Non-pigmented ciliary epithelial cell (primary cell): ENCODE measurements around the gene TMC1.
"Not testable (repeated sequence)": the region's sequence is repeated elsewhere in the genome, so short reads cannot be mapped to it uniquely, and the experiment has no call there.

ENCODE experiments used
- DNase-seq: peaks from one replicate; pipeline ENCODE4 v3.0.0-alpha.2; 2010; ENCODE audit warnings: low read depth

TMC1 gene

GRCh38 chr9:72521416-72521815 is at the start of gene TMC1:
TSS of gene TMC1 (plus strand) at chr9:72521608. CDS start at chr9:72648649, 127,041 bp downstream.
- DNase-seq: not testable (repeated sequence)

- DNase-seq: peak; percentile 60
Measured at GRCh38 chr9:72473474-72474261, 47.7 kb upstream of the TMC1 start.

- no peak for DNase-seq
Measured at GRCh38 chr9:72474676-72475075, 46.7 kb upstream of the TMC1 start.

- no peak for DNase-seq
Measured at GRCh38 chr9:72476100-72476499, 45.3 kb upstream of the TMC1 start.

DNA sequence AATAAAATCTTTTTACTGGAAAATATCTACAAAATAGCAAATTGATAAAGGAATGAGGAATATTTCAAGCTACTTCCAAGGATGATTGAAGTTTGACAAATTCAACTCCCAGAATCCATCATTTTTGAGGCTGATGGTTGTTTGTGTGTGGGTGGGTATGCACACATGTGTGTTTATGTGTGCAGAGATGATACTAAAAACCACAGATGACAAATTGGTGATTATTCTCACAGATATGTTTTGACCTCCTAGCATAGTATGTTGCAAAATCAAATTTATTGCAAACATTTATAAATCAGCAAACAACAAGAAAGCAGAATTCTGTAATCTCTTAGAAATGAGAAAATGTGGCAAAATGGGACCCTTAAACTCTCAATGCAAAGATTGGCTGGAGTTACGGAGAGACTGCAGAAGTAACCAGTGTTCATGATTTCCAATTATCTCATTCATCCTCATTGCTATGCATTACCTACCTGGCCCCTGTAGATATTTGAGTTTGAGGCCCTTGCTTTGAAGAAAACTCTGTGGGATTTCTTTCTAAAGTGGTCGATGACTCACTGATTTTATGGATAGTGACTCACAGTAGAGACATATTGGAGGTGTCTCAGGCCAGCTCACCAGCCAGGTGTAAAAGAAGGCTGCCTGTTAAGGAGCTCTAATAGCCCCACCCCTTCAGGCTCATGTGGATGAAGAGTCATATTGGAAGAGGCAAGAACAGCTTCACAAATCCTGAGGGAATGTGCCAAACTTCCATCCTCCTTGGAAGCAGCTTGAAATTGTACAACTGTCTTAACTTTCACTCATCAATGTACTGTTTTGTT is 44.6 kb upstream of the TMC1 start:
- DNase-seq: peak; percentile 52

GRCh38 chr9:72477930-72478518 is 43.4 kb upstream of the TMC1 start:
- peak; percentile 66 for DNase-seq

- DNase-seq: peak; percentile 35
Measured at GRCh38 chr9:72478966-72479365, 42.4 kb upstream of the TMC1 start.

- DNase-seq: not testable (repeated sequence)
Measured at GRCh38 chr9:72480261-72480660, 41.1 kb upstream of the TMC1 start.

GRCh38 chr9:72480921-72481320 is 40.5 kb upstream of the TMC1 start:
- DNase-seq: peak; percentile 35

DNA sequence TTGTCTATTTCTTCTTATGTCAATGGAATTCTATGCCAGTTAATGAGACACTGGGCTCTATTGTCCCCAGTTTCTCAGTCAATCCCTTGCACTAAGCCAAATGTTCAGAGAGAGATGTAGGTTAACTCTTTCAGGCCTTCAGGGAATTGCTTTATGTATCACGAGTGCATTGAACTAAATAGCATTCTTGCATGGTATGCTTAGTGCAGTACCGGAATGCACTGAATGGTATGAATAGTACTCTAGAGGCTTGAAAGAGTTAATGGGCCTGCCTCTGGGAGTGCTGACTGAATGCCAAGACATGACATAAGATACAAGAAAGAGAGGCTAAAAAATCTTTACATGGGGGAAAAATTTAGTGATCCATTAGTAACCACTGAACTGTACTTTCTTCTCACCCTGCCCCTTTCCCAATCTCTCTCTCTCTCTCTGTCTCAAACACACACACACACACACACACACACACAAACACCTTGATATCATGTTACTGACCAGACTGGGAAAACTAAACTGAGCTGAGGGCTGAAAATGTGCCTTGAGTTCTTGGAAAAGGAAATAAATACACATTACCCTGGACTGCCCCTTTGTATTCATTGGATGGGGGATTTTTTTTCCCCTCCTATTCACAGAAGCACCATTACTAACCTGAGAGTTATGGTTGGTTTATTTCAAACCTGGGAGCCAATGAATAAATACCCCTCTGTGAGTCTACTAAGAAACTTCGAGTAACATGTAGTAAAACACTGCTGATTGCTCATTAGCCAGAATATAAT is 35.4 kb upstream of the TMC1 start:
- DNase-seq: peak; percentile 23

DNA sequence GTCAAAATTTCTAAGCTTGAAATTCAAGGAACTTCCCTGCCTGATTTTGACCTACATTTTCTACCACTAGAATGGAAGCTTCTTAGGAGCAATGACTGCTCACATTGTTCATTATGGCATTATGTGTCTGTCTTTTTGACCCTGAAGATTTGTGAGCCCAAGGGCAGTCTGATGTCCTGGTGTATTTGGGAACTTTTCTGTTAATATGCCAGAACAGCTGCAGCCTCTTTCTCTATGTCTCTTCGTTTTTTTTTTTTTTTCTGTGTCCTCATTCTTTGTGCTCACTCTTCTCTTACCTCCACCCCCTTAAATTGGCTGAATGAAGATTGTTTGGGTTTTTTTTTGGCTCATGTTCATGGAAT is 34.8 kb upstream of the TMC1 start:
- no peak for DNase-seq

- DNase-seq: not testable (repeated sequence)
Measured at GRCh38 chr9:72487665-72488064, 33.7 kb upstream of the TMC1 start.

DNA sequence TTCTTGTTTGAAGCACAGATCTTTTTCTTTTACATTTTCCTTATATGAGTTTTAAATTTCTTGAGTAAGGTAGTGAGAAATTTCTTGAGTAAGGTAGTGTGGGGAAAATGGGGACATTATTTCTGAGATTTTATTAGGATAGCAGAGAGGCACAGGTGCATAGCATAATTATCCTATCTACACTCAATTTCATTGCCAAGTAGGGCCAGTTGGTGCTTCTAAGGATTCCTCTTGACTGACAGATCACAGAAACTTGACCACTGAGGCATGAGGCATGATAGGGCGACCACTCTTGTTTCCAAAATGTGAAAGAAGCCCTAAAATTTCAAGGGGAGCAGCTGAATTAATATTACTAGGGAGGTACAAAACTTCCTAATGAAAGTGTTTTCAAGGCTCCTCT is 31.4 kb upstream of the TMC1 start:
- DNase-seq: no peak

DNA sequence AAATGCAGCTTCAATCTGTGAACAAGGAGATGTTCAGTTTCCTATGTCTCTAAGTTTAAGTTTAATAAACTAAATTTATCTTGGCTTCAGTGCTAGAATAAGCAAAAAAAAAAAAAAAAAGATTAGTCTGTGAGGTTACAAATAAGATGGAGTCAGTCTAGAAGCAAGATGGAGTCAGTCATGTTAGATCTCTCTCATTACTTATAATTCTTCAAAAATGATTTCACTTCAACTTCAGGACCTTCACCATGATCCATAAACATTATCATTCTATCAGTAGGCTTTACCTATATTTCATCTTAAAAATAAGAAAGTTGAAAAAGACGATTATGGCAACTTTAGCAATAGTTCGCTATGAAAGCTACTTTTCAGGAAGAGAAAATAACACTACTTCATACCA is 30.2 kb upstream of the TMC1 start:
- DNase-seq: no peak

GRCh38 chr9:72494051-72494450 is 27.4 kb upstream of the TMC1 start:
- DNase-seq: no peak

- no peak for DNase-seq
Measured at GRCh38 chr9:72497447-72498046, 23.9 kb upstream of the TMC1 start.

- no peak for DNase-seq
Measured at GRCh38 chr9:72506615-72507014, 14.8 kb upstream of the TMC1 start.

DNA sequence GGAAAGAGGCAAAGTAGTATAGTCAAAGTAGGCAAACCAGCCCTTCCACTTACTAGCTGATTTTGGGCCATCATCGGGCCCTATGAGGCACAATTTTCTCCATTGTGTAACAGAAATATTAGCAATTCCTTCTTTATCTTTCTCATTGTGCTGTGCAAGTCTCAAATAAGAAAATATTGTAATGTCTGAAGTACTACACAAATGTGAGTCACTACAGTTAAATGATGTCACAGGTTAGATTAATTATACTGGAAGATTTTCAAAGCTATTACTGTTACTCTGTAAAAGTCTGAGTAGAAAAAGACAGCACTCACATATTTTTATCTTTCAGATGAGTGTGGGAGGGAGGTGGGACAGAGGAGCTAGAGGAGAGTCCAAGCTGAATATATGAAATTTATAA is 12.4 kb upstream of the TMC1 start:
- no peak for DNase-seq

- DNase-seq: peak; percentile 19
Measured at GRCh38 chr9:72509635-72510034, 11.8 kb upstream of the TMC1 start.

GRCh38 chr9:72521011-72521410 is 397 bp upstream of the TMC1 start:
- not testable (repeated sequence) for DNase-seq

DNA sequence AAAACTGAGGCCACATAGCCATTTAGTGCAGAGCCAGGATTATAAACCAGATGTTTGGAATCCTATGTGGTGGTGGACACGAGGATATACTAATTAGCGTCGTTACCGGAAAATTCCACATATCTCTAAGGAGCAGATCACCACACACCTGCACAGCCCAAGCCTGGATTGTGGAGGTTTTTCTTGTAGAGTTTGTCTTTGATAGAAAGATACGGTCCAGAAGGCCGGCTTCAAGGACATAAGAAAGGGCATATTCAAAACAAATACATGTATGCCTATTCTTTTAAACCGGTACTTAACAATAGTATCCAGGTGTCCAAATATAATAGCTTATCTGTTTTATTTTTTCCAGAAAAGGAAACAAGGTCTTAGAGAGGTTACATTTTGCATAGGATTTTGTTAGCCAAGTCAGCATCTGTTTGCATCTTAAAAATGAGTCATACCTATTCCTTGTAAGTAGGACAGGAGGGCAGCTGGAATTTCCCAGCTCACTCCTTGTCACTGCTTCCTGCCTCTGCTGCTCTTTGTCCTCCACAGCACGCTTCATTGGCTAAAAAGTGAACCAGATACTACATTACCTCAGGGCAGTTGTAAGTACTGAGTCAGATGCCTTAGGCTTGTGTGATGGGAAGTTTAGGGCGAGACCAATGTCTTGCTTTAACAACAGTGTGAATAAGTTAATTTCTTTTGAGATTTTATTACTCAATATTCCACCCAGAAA is 3.6 kb downstream of the TMC1 start:
- DNase-seq: peak; percentile 99
